ENCODE measurements around the gene AIG1.

DNA sequence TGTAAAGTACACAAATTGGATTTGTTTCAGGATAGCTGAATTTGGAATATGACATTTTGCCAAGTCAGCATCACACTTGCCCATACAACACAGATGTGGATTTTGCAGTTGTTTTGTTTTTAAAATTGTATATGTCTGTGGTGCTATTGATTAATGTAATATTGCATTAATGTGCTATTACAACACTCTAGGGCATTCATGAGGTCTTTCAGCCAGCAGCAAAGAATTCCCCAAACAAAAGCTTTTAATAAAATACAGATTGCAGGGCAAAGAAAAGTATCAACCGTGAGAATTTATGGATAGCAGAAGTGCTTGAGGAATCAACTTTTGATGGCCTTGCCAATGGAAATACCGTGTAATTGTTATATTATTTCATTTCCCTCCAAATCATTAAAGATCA, 144.9 kb downstream of the AIG1 start:
- no peak for TF ChIP-seq CTCF (IDR thresholded peaks at IDR 0.05; ENCODE audit: low read length)
- TF ChIP-seq EZH2 (optimal IDR thresholded peaks at IDR 0.05; ENCODE audit: low read depth, low read length) = no peak
- TF ChIP-seq EZH2phosphoT487 (IDR thresholded peaks at IDR 0.05; ENCODE audit: low read length) = no peak

All from MM.1S (cell line).